CD4-positive, alpha-beta memory T cell (primary cell): Measurements from ENCODE around the gene ILF2. TPM values are rescaled to one million over a fixed set of nuclear protein-coding genes. Genes with fewer than 3 reads are reported as not detected.

Source experiments
- CTCF ChIA-PET: fragments of 350-600 bp; sonication (Branson Sonifier 250); formaldehyde crosslinking; loops from one replicate; lab custom pipeline; 2021; ENCODE audit warnings: inconsistent platforms; ENCODE audit not compliant: partially characterized antibody; lab: Charles Lee
- POLR2A ChIA-PET: fragments of 350-600 bp; sonication (Branson Sonifier 250); formaldehyde crosslinking; loops from one replicate; lab custom pipeline; 2021; ENCODE audit not compliant: partially characterized antibody; lab: Charles Lee
- DNase-seq, 5 donors: peaks; one replicate each; pipeline versions ENCODE4 v3.0.0 to v3.0.0-alpha.2; 2020 to 2022; ENCODE audit warnings: mixed read lengths in 1 of 5
- H3K27ac ChIP-seq: one replicate; pipeline ENCODE4 v1.7.0; 2013; ENCODE audit warnings: low read depth, low read length
- H3K27me3 ChIP-seq: 2 replicates; pipeline ENCODE4 v1.7.0; 2013; ENCODE audit warnings: mild to moderate bottlenecking, low read length, moderate library complexity; ENCODE audit not compliant: insufficient read depth
- H3K36me3 ChIP-seq: 2 replicates; pipeline ENCODE4 v1.7.0; 2013; ENCODE audit warnings: mild to moderate bottlenecking, low read length, moderate library complexity; ENCODE audit not compliant: insufficient read depth
- H3K4me1 ChIP-seq: 2 replicates; pipeline ENCODE4 v1.7.0; 2013; ENCODE audit warnings: mild to moderate bottlenecking, low read length, moderate library complexity; ENCODE audit not compliant: insufficient read depth
- H3K4me3 ChIP-seq, 2 donors: one replicate each; pipeline ENCODE4 v1.7.0; 2013; ENCODE audit warnings: low read length in 2 of 2, mild to moderate bottlenecking in 1 of 2
- H3K9me3 ChIP-seq, 2 donors: one replicate each; pipeline ENCODE4 v1.7.0; 2013; ENCODE audit warnings: low read length in 2 of 2, control low read depth in 1 of 2; ENCODE audit not compliant: control insufficient read depth in 1 of 2
- H3K27ac Mint-ChIP-seq, 7 donors: one replicate each; pipeline ENCODE4 v1.8.0; 2020 to 2021; ENCODE audit warnings: mixed read lengths in 7 of 7, mild to moderate bottlenecking in 6 of 7, inconsistent platforms in 3 of 7, moderate library complexity in 3 of 7
- H3K27me3 Mint-ChIP-seq, 2 donors: one replicate each; pipeline ENCODE4 v1.8.0; 2020 to 2021; ENCODE audit warnings: mixed read lengths in 2 of 2
- H3K36me3 Mint-ChIP-seq, 2 donors: one replicate each; pipeline ENCODE4 v1.8.0; 2020 to 2021; ENCODE audit warnings: mixed read lengths in 2 of 2, inconsistent platforms in 1 of 2, mild to moderate bottlenecking in 1 of 2
- H3K4me1 Mint-ChIP-seq, 4 donors: one replicate each; pipeline ENCODE4 v1.8.0; 2020 to 2021; ENCODE audit warnings: mixed read lengths in 4 of 4, mild to moderate bottlenecking in 1 of 4
- H3K4me3 Mint-ChIP-seq, 8 donors: one replicate each; pipeline ENCODE4 v1.8.0; 2020 to 2021; ENCODE audit warnings: mixed read lengths in 8 of 8, mild to moderate bottlenecking in 7 of 8, moderate library complexity in 6 of 8, inconsistent platforms in 3 of 8
- H3K9me3 Mint-ChIP-seq, 8 donors: one replicate each; pipeline ENCODE4 v1.8.0; 2020 to 2021; ENCODE audit warnings: mixed read lengths in 8 of 8, mild to moderate bottlenecking in 5 of 8, inconsistent platforms in 3 of 8, moderate library complexity in 1 of 8
- intact Hi-C: fragments of 100-400 bp; cut with micrococcal nuclease; formaldehyde crosslinking; loops from one replicate; pipeline ENCODE4 v1.15.1; 2023
- polyA plus RNA-seq, 2 donors: library from polyadenylated mRNA; unstranded; fragments of 300-500 nt; fragmentation: Illumina TruSeq; gene quantifications; one replicate each; pipeline ENCODE4 v1.2.3, GENCODE V29; 2021
- total RNA-seq, 2 experiments: library from RNA; stranded (reverse); gene quantifications; one replicate each; pipeline ENCODE4 v1.2.3, GENCODE V29; 2021

The ILF2 gene
- total and polyA plus RNA-seq, 4 experiments from 2014 or later: 82.3 to 200 (median 112) TPM

DNA sequence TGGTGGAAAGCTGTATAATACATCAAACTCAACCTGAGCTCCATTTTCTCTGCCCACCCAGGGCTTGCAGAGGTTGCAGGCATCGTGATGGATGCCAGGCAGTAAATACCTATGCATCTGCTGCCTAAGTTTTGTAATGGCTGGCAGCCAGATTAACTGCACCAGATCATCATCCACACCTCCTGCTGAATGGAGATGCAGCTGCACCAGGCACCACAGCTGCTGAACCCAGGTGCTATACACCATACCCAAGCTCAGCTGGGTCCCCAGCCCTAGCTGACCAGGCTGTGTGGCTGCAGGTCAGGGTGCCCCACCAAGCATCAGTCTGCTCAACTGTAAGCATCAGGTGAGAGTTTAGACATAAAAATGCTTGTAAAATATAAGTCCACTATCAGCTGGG is 19.0 kb downstream of the ILF2 start:
- no peak for DNase-seq
- Mint-ChIP-seq H3K4me3 (no peak overlapping the region), H3K27ac (no peak overlapping the region), H3K9me3 (no peaks in the 10 kb centered on the region), H3K4me1 (peaks cover 13 to 37% (median 20%) of the 10 kb centered on the region in 4 donors), H3K36me3 (peaks cover 0 to 8% of the 10 kb centered on the region in 2 donors), H3K27me3 (no peaks in the 10 kb centered on the region)
- Histone ChIP-seq H3K9me3 (no peaks in the 10 kb centered on the region), H3K4me3 (no peak overlapping the region), H3K4me1 (peaks cover 16% of the 10 kb centered on the region), H3K27me3 (no peaks in the 10 kb centered on the region), H3K36me3 (no peaks in the 10 kb centered on the region), H3K27ac (no peak overlapping the region)
- intact Hi-C loops: no loop called here
- POLR2A ChIA-PET: interaction anchor here (0.6 to 1.2 kb wide), 5 partner anchors 8 to 76 kb away, joined by 3 read pairs; partner anchors contain the start of genes CHTOP and INTS3
- CTCF ChIA-PET: interaction anchor here (1.7 to 2.4 kb wide), 2 partner anchors 9 to 13 kb away, joined by 5 read pairs; no protein-coding TSS in a partner anchor

- H3K9me3 ChIP-seq: no peaks in the 10 kb centered on the region
- Mint-ChIP-seq H3K4me1 (peaks cover 23 to 48% (median 33%) of the 10 kb centered on the region in 4 donors), H3K27me3 (no peaks in the 10 kb centered on the region), H3K27ac (peak overlapping the region in 6 of 7 donors; percentile 54 to 91 (median 88)), H3K4me3 (peak overlapping the region in 7 of 8 donors; percentile 35 to 76 (median 61)), H3K9me3 (no peaks in the 10 kb centered on the region), H3K36me3 (peaks cover 10 to 27% of the 10 kb centered on the region in 2 donors)
- peaks cover 26% of the 10 kb centered on the region for H3K4me1 ChIP-seq
- no peak overlapping the region for H3K4me3 ChIP-seq
- ChIA-PET POLR2A (interaction anchor here (0.8 to 8.9 kb wide), 4 partner anchors 9 to 21 kb away, joined by 4 to 80 read pairs (median 6); partner anchors contain the start of genes CHTOP, ILF2 and SNAPIN), CTCF (interaction anchor here (1.0 to 1.5 kb wide), 3 partner anchors 28 to 327 kb away, joined by 3 to 4 read pairs (median 3); no protein-coding TSS in a partner anchor)
- no peak for DNase-seq
- peak overlapping the region; percentile 17 for H3K27ac ChIP-seq
- intact Hi-C loops: no loop called here
- no peaks in the 10 kb centered on the region for H3K27me3 ChIP-seq
- H3K36me3 ChIP-seq: peaks cover 13% of the 10 kb centered on the region
Observed at GRCh38 chr1:153649863-153650235, 20.9 kb downstream of the ILF2 start.

GRCh38 chr1:153649137-153649862 is 21.5 kb downstream of the ILF2 start:
- peaks cover 28% of the 10 kb centered on the region for H3K4me1 ChIP-seq
- H3K4me3 ChIP-seq: no peak overlapping the region
- intact Hi-C loops: no loop called here
- Mint-ChIP-seq H3K4me1 (peaks cover 27 to 54% (median 38%) of the 10 kb centered on the region in 4 donors), H3K27ac (peak overlapping the region; percentile 60 to 91 (median 88)), H3K36me3 (peaks cover 16 to 32% of the 10 kb centered on the region in 2 donors), H3K9me3 (no peaks in the 10 kb centered on the region), H3K27me3 (no peaks in the 10 kb centered on the region), H3K4me3 (peak overlapping the region in 7 of 8 donors; percentile 35 to 76 (median 61))
- peak in 3 of 5 donors; percentile 20 to 32 (median 28) for DNase-seq
- H3K36me3 ChIP-seq: peaks cover 18% of the 10 kb centered on the region
- POLR2A ChIA-PET: interaction anchor here (0.6 to 8.9 kb wide), 5 partner anchors 9 to 23 kb away, joined by 4 to 80 read pairs (median 6); partner anchors contain the start of genes CHTOP, ILF2 and SNAPIN
- no peaks in the 10 kb centered on the region for H3K9me3 ChIP-seq
- no peaks in the 10 kb centered on the region for H3K27me3 ChIP-seq
- CTCF ChIA-PET: interaction anchor here (1.0 to 1.5 kb wide), 3 partner anchors 28 to 327 kb away, joined by 3 to 4 read pairs (median 3); no protein-coding TSS in a partner anchor
- H3K27ac ChIP-seq: peak overlapping the region; percentile 17

DNA sequence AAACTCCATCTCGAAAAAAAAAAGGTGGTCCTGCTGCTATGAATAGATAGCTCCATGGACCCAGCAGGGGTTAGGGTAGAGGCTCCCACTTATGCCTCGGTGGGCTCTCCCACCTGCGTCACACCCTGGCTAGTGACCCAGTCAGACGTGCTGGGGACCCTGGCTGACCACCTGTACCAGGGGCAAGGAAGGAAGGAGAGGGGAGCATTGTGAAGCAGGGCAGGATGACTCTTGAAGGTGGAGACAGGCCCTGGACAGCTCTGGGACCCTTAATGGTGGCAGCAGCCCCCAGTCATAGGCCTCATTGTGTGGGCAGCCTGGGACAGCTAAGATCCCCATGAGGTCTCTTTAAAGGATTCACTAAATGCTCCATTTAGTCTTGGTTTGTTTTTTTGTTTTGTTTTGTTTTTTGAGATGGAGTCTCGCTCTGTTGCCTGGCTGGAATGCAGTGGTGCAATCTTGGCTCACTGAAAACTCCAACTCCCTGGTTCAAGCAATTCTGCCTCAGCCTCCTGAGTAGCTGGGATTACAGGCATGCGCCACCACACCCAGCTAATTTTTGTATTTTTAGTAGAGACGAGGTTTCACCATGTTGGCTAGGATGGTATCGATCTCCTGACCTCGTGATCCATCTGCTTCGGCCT is 22.7 kb downstream of the ILF2 start:
- peaks cover 38% of the 10 kb centered on the region for H3K4me1 ChIP-seq
- H3K4me3 Mint-ChIP-seq: no peak overlapping the region

DNA sequence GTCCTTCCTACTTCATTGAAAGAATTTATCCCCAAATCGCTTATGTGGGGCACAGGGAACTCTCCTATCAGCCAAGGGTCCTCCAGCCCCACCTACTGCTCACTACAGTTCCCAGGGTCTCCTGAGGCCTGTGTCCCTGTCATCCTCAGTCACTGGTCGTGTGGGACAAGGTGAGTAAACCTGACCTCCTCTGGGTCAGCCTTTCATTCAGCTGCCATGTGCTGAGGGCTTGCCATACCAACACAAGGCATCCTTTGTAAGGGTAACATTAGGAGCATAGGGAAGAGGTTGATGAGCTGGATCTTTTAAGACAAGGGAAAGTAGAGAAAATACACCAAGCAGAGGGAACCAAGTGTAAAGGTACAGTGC is 23.5 kb downstream of the ILF2 start:
- intact Hi-C loops: no loop called here
- CTCF ChIA-PET: interaction anchor here (1.3 to 1.7 kb wide), 2 partner anchors 12 to 137 kb away, joined by 4 to 6 read pairs; no protein-coding TSS in a partner anchor
- Mint-ChIP-seq H3K27me3 (no peaks in the 10 kb centered on the region), H3K4me3 (peak overlapping the region in 1 of 8 donors; percentile 33), H3K9me3 (no peaks in the 10 kb centered on the region), H3K36me3 (peaks cover 31 to 52% of the 10 kb centered on the region in 2 donors), H3K27ac (peak overlapping the region in 6 of 7 donors; percentile 4 to 70 (median 50)), H3K4me1 (peaks cover 38 to 65% (median 52%) of the 10 kb centered on the region in 4 donors)
- DNase-seq: no peak
- H3K9me3 ChIP-seq: no peaks in the 10 kb centered on the region
- H3K4me1 ChIP-seq: peaks cover 41% of the 10 kb centered on the region
- H3K36me3 ChIP-seq: peaks cover 37% of the 10 kb centered on the region
- POLR2A ChIA-PET: interaction anchor here (3.0 to 8.9 kb wide), 3 partner anchors 10 to 13 kb away, joined by 13 to 80 read pairs (median 21); partner anchors contain the start of genes CHTOP and SNAPIN
- no peak overlapping the region for H3K4me3 ChIP-seq
- H3K27ac ChIP-seq: no peak overlapping the region
- H3K27me3 ChIP-seq: no peaks in the 10 kb centered on the region

More for the DNA sequence above, 22.7 kb downstream of the ILF2 start:
- Histone ChIP-seq H3K27ac (no peak overlapping the region), H3K9me3 (no peaks in the 10 kb centered on the region), H3K4me3 (no peak overlapping the region), H3K27me3 (no peaks in the 10 kb centered on the region), H3K36me3 (peaks cover 29% of the 10 kb centered on the region)
- H3K36me3 Mint-ChIP-seq: peaks cover 26 to 44% of the 10 kb centered on the region in 2 donors
- H3K4me1 Mint-ChIP-seq: peaks cover 36 to 62% (median 48%) of the 10 kb centered on the region in 4 donors
- ChIA-PET CTCF (interaction anchor here (1.0 to 1.7 kb wide), 3 partner anchors 13 to 138 kb away, joined by 3 to 6 read pairs (median 4); no protein-coding TSS in a partner anchor), POLR2A (interaction anchor here (0.7 to 8.9 kb wide), 5 partner anchors 10 to 330 kb away, joined by 3 to 80 read pairs (median 13); partner anchors contain the start of genes CHTOP, INTS3, JTB and SNAPIN)
- H3K27ac Mint-ChIP-seq: peak overlapping the region in 5 of 7 donors; percentile 10 to 85 (median 66)
- no peak for DNase-seq
- no peaks in the 10 kb centered on the region for H3K9me3 Mint-ChIP-seq
- intact Hi-C loops: no loop called here
- no peaks in the 10 kb centered on the region for H3K27me3 Mint-ChIP-seq

DNA sequence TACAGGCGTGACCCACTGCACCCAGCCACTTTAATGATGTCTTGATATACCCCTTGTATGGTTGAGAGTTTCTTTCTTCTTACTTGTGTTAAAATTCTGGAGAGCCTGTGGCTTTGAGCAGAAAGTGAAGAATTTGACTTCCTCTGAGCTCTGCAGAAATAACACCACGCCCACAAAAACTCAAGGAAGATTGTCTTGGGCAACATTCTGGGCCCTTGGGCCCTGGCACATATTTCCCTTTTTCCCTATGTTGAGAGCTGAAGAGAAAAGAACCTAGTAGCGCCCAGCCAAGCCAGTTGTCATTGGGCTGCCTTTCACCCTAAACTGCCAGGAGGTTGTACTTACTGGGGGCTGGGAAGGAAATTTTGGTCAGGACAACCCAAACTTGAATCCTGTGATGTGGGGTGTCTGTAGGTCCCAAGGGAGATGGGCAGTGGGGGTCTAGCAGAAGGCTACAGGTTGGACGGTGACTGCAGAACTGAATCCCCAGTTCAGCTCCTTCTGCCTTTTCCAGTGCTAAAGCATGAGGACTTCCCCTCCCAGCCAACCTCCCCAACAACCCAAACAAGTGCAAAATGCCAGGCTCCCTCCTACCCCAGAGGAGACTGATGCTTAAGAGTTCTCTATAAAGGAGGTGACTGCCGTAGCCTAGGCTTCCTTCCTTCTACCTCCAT is 24.0 kb downstream of the ILF2 start:
- H3K36me3 ChIP-seq: peaks cover 42% of the 10 kb centered on the region

More for the DNA sequence above, 24.0 kb downstream of the ILF2 start:
- no peak overlapping the region for H3K27ac ChIP-seq
- no peaks in the 10 kb centered on the region for H3K27me3 ChIP-seq
- peak overlapping the region; percentile 52 to 83 (median 66) for H3K27ac Mint-ChIP-seq
- H3K4me1 Mint-ChIP-seq: peaks cover 41 to 69% (median 52%) of the 10 kb centered on the region in 4 donors
- peak overlapping the region in 1 of 8 donors; percentile 63 for H3K4me3 Mint-ChIP-seq
- peaks cover 35 to 57% of the 10 kb centered on the region in 2 donors for H3K36me3 Mint-ChIP-seq
- H3K27me3 Mint-ChIP-seq: no peaks in the 10 kb centered on the region
- no peak overlapping the region for H3K4me3 ChIP-seq
- ChIA-PET CTCF (interaction anchor here (1.3 to 1.7 kb wide), 2 partner anchors 12 to 136 kb away, joined by 4 to 6 read pairs; no protein-coding TSS in a partner anchor), POLR2A (interaction anchor here (3.0 to 8.9 kb wide), 3 partner anchors 9 to 12 kb away, joined by 13 to 80 read pairs (median 21); partner anchors contain the start of genes CHTOP and SNAPIN)
- DNase-seq: no peak
- peaks cover 41% of the 10 kb centered on the region for H3K4me1 ChIP-seq
- intact Hi-C loops: no loop called here
- no peaks in the 10 kb centered on the region for H3K9me3 Mint-ChIP-seq
- no peaks in the 10 kb centered on the region for H3K9me3 ChIP-seq
